Lower leg skin (tissue), 4 donors: ENCODE measurements around the gene REST. TPM values are rescaled to one million over a fixed set of nuclear protein-coding genes. Genes with fewer than 3 reads are reported as not detected.
"Not testable (repeated sequence)": the region's sequence is repeated elsewhere in the genome, so short reads cannot be mapped to it uniquely, and the experiment has no call there.

Source experiments
- DNase-seq, 2 donors: peaks; one replicate each; pipeline ENCODE4 v3.0.0-alpha.2; 2019; ENCODE audit warnings: low spot score in 2 of 2
- H3K4me3 ChIP-seq: fragments of 200-600 bp; sonication (generic); 2 replicates; pipeline ENCODE4 v1.5.1; 2017; ENCODE audit warnings: mild to moderate bottlenecking, low read depth; ENCODE audit not compliant: poor library complexity, severe bottlenecking
- POLR2A ChIP-seq, 2 donors: fragments of 450-650 bp; IDR thresholded peaks; one replicate each; pipeline ENCODE4 v1.6.1; 2016 to 2017; ENCODE audit warnings: antibody characterized with exemption in 2 of 2, mild to moderate bottlenecking in 1 of 2, moderate library complexity in 1 of 2
- WGBS, 2 donors: methylation state at CpG; one replicate each; pipeline ENCODE4 v1.1.5; 2018; 5-methylcytosine and 5-hydroxymethylcytosine counted together
- intact Hi-C: fragments of 100-400 bp; cut with DNase I; formaldehyde crosslinking; loops from one replicate; pipeline ENCODE4 v1.15.0; 2023; ENCODE audit warnings: low total_unique reads
- total RNA-seq, 4 donors: library from RNA; depleted of rRNA; stranded (reverse); fragments of >200 nt; gene quantifications; one replicate each; pipeline ENCODE4 v1.1.0, GENCODE V29; 2016
- TF ChIP-seq, protein P1 (sequence below), 3 donors: fragments of 450-650 bp; IDR thresholded peaks; one replicate each; pipeline ENCODE4 v1.5.1; 2016; ENCODE audit warnings: antibody characterized with exemption in 3 of 3, mild to moderate bottlenecking in 3 of 3, moderate library complexity in 2 of 3

The REST gene
- total RNA-seq, 4 donors from 2014 or later = 29.2 to 48.2 (median 41.7) TPM

DNA sequence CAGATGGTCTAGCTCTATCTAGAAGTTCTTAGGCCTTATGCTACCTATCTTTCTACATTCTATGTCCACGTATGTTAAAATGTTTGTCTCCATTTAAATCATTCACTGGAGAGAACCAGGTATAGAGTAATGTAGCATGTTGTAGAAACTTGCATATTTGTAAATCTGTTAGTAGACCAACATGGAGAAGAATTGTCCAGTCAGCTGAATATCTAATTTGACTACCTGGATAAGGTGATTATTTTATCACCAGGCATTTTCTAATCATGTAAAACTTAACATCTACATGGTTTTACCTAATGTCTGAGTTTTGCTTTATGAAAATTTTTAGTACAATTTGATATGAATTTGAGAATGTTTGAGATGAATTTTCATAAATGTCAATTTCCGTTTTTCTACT is 19.5 kb downstream of the REST start:
- 98% methylated on average over 2 of the region's 2 CpGs for WGBS, 2 donors
- intact Hi-C loops = no loop called here
- DNase-seq = no peak
- H3K4me3 ChIP-seq = no peak overlapping the region
- no peak for TF ChIP-seq POLR2A (IDR thresholded peaks at IDR 0.05)
- TF ChIP-seq, protein P1, sequence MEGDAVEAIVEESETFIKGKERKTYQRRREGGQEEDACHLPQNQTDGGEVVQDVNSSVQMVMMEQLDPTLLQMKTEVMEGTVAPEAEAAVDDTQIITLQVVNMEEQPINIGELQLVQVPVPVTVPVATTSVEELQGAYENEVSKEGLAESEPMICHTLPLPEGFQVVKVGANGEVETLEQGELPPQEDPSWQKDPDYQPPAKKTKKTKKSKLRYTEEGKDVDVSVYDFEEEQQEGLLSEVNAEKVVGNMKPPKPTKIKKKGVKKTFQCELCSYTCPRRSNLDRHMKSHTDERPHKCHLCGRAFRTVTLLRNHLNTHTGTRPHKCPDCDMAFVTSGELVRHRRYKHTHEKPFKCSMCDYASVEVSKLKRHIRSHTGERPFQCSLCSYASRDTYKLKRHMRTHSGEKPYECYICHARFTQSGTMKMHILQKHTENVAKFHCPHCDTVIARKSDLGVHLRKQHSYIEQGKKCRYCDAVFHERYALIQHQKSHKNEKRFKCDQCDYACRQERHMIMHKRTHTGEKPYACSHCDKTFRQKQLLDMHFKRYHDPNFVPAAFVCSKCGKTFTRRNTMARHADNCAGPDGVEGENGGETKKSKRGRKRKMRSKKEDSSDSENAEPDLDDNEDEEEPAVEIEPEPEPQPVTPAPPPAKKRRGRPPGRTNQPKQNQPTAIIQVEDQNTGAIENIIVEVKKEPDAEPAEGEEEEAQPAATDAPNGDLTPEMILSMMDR (IDR thresholded peaks at IDR 0.05) = no peak

DNA sequence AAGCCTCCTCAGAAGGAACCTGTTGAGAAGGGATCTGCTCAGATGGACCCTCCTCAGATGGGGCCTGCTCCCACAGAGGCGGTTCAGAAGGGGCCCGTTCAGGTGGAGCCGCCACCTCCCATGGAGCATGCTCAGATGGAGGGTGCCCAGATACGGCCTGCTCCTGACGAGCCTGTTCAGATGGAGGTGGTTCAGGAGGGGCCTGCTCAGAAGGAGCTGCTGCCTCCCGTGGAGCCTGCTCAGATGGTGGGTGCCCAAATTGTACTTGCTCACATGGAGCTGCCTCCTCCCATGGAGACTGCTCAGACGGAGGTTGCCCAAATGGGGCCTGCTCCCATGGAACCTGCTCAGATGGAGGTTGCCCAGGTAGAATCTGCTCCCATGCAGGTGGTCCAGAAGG is 22.9 kb downstream of the REST start:
- TF ChIP-seq, protein P1 (IDR thresholded peaks at IDR 0.05) = no peak
- TF ChIP-seq POLR2A (IDR thresholded peaks at IDR 0.05) = no peak
- WGBS, 2 donors = 88 to 94% methylated on average over 7 of the region's 7 CpGs
- no peak for DNase-seq
- H3K4me3 ChIP-seq = no peak overlapping the region
- intact Hi-C loops = no loop called here

DNA sequence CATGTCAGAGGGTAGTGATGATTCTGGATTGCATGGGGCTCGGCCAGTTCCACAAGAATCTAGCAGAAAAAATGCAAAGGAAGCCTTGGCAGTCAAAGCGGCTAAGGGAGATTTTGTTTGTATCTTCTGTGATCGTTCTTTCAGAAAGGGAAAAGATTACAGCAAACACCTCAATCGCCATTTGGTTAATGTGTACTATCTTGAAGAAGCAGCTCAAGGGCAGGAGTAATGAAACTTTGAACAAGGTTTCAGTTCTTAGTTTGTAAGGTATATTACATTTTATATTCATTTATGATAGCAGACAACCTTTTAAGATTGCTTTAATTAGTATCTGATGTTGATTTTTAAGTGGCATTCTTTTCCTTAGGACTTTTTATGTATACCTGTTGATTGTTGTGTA is 24.2 kb downstream of the REST start:
- WGBS, 2 donors = 77 to 80% methylated on average over 4 of the region's 4 CpGs
- TF ChIP-seq POLR2A (IDR thresholded peaks at IDR 0.05) = no peak
- TF ChIP-seq, protein P1 (IDR thresholded peaks at IDR 0.05) = no peak
- no peak for DNase-seq
- intact Hi-C loops = no loop called here
- H3K4me3 ChIP-seq = no peak overlapping the region

DNA sequence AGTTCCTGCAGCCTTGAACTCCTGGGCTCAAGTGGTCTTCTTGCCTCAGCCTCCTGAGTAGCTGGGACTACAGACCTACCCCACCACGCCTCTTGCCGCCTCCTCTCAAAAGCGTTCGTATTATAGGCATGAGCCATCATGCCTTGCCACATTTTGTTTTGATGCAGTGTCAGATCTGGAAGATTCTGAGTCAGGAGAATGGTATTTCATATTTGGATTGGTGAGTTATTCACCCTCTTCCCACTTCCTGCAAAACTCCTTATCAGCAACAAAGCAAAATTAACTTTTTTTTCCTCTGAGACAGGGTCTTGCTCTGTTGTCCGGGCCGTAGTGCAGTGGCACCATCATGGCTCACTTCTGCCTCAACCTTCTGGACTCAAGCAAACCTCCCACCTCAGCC is 29.6 kb downstream of the REST start:
- no peak overlapping the region for H3K4me3 ChIP-seq
- intact Hi-C loops = no loop called here
- WGBS, 2 donors = 54 to 61% methylated on average over 6 of the region's 6 CpGs
- TF ChIP-seq, protein P1 (IDR thresholded peaks at IDR 0.05) = no peak
- TF ChIP-seq POLR2A (IDR thresholded peaks at IDR 0.05) = no peak
- DNase-seq = no peak

DNA sequence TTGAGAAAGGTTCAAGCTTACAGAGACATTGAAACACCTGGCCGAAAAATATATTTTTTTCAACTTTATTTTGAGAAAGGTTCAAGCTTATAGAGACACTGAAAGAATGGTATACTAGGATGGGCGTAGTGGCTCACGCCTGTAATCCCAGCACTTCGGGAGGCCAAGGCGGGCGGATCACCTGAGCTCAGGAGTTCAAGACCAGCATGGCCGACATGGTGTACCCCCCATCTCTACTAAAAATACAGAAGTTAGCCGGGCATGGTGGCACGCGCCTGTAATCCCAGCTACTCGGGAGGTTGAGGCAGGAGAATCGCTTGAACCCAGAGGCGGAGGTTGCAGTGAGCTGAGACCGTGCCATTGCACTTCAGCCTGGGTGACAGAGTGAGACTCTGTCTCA is 32.1 kb downstream of the REST start:
- intact Hi-C loops, DNase-seq, H3K4me3 ChIP-seq: not testable (repeated sequence)
- WGBS, 2 donors = 98 to 99% methylated on average over 14 of the region's 14 CpGs

DNA sequence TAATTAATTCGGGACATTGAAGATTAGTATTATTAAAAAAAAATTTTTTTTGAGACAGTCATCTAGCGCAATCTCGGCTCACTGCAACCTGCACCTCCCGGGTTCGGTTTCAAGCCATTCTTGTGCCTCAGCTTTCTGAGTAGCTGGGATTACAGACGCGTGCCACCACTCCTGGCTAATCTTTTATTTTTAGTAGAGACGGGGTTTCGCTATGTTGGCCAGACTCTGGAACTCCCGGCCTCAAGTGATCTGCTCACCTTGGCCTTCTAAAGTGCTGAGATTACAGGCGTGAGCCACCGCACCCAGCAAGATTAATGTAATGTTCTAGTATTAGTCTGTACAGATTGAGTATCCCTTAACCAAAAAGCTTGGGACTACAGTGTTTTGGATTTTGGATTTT is 32.7 kb downstream of the REST start:
- TF ChIP-seq POLR2A (IDR thresholded peaks at IDR 0.05) = no peak
- TF ChIP-seq, protein P1 (IDR thresholded peaks at IDR 0.05) = no peak
- WGBS, 2 donors = 80 to 93% methylated on average over 12 of the region's 12 CpGs
- intact Hi-C loops = no loop called here
- DNase-seq = no peak
- no peak overlapping the region for H3K4me3 ChIP-seq
